GM12875 (cell line): Measurements from ENCODE around the gene TTLL7.
"Not testable (repeated sequence)": the region's sequence is repeated elsewhere in the genome, so short reads cannot be mapped to it uniquely, and the experiment has no call there.

ENCODE experiments used
- H3K4me3 ChIP-seq: one replicate; pipeline ENCODE4 v1.5.1; 2011; ENCODE audit warnings: low read depth, low read length, control low read depth
- TF ChIP-seq, protein P1 (sequence below): IDR thresholded peaks from 2 replicates; pipeline ENCODE4 v1.5.1; 2011; ENCODE audit warnings: low read depth, mild to moderate bottlenecking, control low read depth, inconsistent platforms, low read length, moderate library complexity, borderline replicate concordance; ENCODE audit not compliant: insufficient read depth

The TTLL7 gene

DNA sequence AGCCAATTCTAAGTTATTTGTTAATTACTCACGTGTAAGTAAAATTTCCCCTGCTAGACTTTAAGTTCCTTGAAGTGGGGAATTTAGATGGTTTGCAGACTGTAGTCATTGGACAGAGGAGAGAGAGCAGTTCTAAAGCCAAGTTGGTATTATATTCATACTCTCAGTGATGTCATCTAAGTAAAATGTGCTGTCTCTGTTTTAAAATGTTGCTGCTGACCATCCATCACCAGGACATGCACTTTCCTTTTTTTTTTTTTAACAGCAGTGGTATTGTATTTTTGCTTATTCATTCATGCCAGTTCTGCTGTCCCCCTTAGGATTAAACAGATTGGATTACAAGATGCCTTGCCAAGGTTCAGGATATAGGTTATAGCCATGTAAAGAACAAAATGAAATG, 2.3 kb downstream of the TTLL7 start:
- TF ChIP-seq, protein P1, sequence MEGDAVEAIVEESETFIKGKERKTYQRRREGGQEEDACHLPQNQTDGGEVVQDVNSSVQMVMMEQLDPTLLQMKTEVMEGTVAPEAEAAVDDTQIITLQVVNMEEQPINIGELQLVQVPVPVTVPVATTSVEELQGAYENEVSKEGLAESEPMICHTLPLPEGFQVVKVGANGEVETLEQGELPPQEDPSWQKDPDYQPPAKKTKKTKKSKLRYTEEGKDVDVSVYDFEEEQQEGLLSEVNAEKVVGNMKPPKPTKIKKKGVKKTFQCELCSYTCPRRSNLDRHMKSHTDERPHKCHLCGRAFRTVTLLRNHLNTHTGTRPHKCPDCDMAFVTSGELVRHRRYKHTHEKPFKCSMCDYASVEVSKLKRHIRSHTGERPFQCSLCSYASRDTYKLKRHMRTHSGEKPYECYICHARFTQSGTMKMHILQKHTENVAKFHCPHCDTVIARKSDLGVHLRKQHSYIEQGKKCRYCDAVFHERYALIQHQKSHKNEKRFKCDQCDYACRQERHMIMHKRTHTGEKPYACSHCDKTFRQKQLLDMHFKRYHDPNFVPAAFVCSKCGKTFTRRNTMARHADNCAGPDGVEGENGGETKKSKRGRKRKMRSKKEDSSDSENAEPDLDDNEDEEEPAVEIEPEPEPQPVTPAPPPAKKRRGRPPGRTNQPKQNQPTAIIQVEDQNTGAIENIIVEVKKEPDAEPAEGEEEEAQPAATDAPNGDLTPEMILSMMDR: no peak
- H3K4me3 ChIP-seq: no peak overlapping the region

DNA sequence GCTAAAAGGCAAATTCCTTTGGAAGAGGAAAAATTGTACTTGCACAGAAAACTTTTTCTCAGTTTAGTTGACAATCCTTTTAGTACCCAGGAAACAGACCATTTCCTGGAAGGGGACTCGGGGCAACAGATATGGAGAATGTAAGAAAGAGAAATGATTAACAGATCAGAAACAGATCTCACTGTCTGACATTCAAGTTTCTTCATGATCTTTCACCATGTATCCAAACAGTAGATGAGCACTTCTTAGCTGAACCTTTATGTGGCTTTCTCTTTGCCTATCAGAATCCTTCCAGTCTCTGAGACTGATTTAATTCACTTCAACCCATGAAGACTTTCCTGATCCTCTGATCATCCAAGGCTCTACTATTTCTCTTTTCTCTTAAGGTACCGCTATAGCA, 2.7 kb downstream of the TTLL7 start:
- no peak overlapping the region for H3K4me3 ChIP-seq
- TF ChIP-seq, protein P1: no peak

DNA sequence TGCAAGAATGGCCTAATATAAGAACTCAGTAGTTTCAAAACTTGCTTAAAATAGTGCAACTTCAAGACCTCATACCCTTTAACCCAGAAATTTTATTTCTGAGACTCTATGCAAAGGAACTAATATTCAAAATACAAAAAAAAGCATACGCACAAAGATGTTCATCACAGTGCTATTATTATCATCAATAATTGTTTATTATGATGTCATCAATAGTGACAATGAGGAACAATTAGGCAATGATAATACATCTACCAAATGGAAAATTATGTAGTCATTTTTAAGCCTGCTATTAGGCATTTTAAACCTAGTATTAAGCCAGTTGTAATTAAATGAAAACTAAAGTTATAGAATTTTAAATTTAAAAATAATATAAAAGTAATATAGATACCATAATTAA, 3.3 kb downstream of the TTLL7 start:
- TF ChIP-seq, protein P1: no peak
- no peak overlapping the region for H3K4me3 ChIP-seq

DNA sequence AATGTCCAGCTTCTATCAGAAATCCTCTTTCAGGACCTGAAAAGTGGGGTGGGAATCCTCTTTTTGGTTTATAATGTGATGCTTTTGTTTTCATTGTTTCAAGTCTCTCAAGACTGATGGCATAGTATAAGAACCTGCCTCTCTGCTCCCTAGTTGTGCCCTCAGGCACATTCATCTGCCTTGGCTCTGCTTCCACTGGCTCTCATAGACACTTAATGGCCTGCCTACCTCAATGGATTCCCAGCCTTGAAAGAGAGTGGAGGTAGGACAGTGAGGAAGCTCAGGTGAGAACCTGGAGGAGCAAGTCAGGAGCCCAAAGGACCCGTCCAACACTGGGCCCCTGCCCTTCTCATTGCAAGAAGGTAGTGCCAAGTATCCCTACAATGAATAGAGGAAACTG, 4.8 kb downstream of the TTLL7 start:
- H3K4me3 ChIP-seq: no peak overlapping the region
- TF ChIP-seq, protein P1: no peak

DNA sequence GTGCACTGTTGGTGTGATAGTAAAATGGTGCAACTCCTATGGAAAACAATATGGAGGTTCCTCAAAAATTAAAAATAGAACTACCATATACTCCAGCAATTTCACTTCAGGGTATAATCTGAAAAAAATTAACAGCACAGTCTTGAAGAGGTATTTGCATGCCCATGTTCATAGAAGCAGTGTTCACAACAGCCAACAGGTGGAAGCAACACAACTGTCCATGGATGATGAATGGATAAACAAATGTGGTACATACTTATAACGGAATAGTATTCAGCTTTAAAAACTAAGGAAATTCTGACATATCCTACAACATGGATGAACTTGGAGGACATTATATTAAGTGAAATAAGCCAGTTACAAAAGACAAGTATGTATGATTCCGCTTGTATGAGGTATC, 8.2 kb downstream of the TTLL7 start:
- TF ChIP-seq, protein P1: no peak
- no peak overlapping the region for H3K4me3 ChIP-seq

DNA sequence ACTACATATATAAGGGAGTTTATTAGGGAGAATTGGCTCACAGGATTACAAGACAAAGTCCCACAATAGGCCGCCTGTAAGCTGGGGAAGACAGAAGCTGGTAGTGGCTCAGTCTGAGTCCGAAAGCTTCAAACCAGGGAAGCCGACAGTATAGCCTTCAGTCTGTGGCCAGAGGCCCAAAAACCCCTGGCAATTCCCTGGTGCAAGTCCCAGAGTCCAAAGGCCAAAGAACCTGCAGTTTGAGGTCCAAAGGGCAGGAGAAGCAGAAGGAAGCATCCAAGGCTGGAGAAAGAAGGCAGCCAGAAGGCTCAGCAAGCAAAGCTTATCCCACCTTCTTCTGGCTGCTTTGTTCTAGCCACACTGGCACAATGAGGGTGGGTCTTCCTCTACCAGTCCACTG, 13.9 kb downstream of the TTLL7 start:
- no peak overlapping the region for H3K4me3 ChIP-seq
- TF ChIP-seq, protein P1: no peak

DNA sequence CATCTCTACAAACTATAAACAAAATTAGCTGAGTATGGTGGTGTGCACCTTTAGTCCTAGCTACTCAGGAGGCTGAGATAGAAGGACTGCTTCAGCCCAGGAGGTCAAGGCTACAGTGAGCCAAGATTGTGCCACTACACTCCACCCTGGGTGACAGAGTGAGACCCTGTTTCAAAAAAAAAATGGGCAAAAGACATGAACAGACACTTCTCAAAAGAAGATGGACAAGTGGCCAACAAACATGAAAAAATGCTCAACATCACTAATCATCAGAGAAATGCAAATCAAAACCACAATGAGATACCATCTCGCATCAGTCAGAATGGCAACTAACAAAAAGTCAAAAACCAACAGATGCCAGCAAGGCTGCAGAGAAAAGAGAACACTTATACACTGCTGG, 15.0 kb downstream of the TTLL7 start:
- H3K4me3 ChIP-seq: not testable (repeated sequence)

DNA sequence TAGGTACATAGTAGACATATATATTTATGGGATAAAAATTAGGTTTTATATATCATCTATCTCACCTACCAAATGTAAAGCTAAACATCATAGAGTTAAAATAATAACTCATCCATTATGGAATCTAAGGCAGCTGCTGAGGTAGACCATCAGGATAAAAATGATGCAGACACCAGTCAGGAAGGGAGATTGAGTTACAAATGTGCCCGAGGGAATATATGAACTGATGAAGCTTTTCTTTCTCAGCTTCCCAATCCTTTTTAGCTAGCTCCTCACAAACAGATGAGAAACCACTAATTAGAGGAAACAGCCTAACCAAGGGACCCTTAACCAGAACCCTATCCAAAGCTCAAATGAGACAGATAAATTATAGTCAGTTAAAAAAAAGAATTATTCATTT, 20.9 kb downstream of the TTLL7 start:
- no peak overlapping the region for H3K4me3 ChIP-seq
- TF ChIP-seq, protein P1: no peak
